Astrocyte (in vitro differentiated cells and primary cell): ENCODE data around the gene TNIK. TPM values are rescaled to one million over a fixed set of nuclear protein-coding genes. Genes with fewer than 3 reads are reported as not detected.

Source experiments
- DNase-seq: peaks from one replicate; pipeline ENCODE4 v3.0.0-alpha.2; 2010; ENCODE audit warnings: low read depth
- FAIRE-seq: peaks from 2 replicates; lab custom pipeline; 2011; peaks lifted over from hg19 to GRCh38; lab: Jason Lieb, UNC
- H2AFZ ChIP-seq: 2 replicates; pipeline ENCODE4 v1.6.0; 2012; ENCODE audit warnings: low read depth, low read length, inconsistent platforms
- H3K27ac ChIP-seq: 2 replicates; pipeline ENCODE4 v1.5.1; 2011; ENCODE audit warnings: low read depth, low read length, inconsistent platforms
- H3K27me3 ChIP-seq: 2 replicates; pipeline ENCODE4 v1.6.0; 2011; ENCODE audit warnings: low read length, inconsistent platforms; ENCODE audit not compliant: insufficient read depth
- H3K36me3 ChIP-seq: 2 replicates; pipeline ENCODE4 v1.5.1; 2011; ENCODE audit warnings: low read length, inconsistent platforms; ENCODE audit not compliant: insufficient read depth
- H3K4me1 ChIP-seq: 2 replicates; pipeline ENCODE4 v1.5.1; 2011; ENCODE audit warnings: low read length, inconsistent platforms; ENCODE audit not compliant: insufficient read depth
- H3K4me2 ChIP-seq: 2 replicates; pipeline ENCODE4 v1.6.0; 2012; ENCODE audit warnings: low read length, inconsistent platforms
- H3K4me3 ChIP-seq: 2 replicates; pipeline ENCODE4 v1.5.1; 2011; ENCODE audit warnings: low read depth, mild to moderate bottlenecking, low read length, inconsistent platforms; ENCODE audit not compliant: insufficient read depth
- H3K79me2 ChIP-seq: 2 replicates; pipeline ENCODE4 v1.6.0; 2012; ENCODE audit warnings: mild to moderate bottlenecking, low read length, inconsistent platforms; ENCODE audit not compliant: insufficient read depth
- H3K9ac ChIP-seq: 2 replicates; pipeline ENCODE4 v1.6.0; 2012; ENCODE audit warnings: mild to moderate bottlenecking, low read length, inconsistent platforms
- H3K9me3 ChIP-seq: 2 replicates; pipeline ENCODE4 v1.5.1; 2012; ENCODE audit warnings: low read depth, mild to moderate bottlenecking, low read length, inconsistent platforms; ENCODE audit not compliant: insufficient read depth
- H4K20me1 ChIP-seq: 2 replicates; pipeline ENCODE4 v1.6.0; 2012; ENCODE audit warnings: low read length, inconsistent platforms; ENCODE audit not compliant: insufficient read depth
- H3K27ac Mint-ChIP-seq: one replicate; pipeline ENCODE4 v1.8.0; 2021; ENCODE audit warnings: mild to moderate bottlenecking, mixed read lengths; ENCODE audit not compliant: unreplicated experiment
- H3K27me3 Mint-ChIP-seq: one replicate; pipeline ENCODE4 v1.8.0; 2021; ENCODE audit warnings: low read depth, mixed read lengths; ENCODE audit not compliant: unreplicated experiment
- H3K36me3 Mint-ChIP-seq: one replicate; pipeline ENCODE4 v1.8.0; 2021; ENCODE audit warnings: low read depth, mixed read lengths; ENCODE audit not compliant: unreplicated experiment
- H3K4me1 Mint-ChIP-seq: one replicate; pipeline ENCODE4 v1.8.0; 2021; ENCODE audit warnings: low read depth, mixed read lengths; ENCODE audit not compliant: unreplicated experiment
- H3K4me3 Mint-ChIP-seq: one replicate; pipeline ENCODE4 v1.8.0; 2021; ENCODE audit warnings: mild to moderate bottlenecking, moderate library complexity, mixed read lengths; ENCODE audit not compliant: unreplicated experiment
- H3K9me3 Mint-ChIP-seq: one replicate; pipeline ENCODE4 v1.8.0; 2021; ENCODE audit warnings: mild to moderate bottlenecking, mixed read lengths; ENCODE audit not compliant: unreplicated experiment
- CTCF ChIP-seq: IDR thresholded peaks from 2 replicates; pipeline ENCODE4 v1.5.1; 2011; ENCODE audit warnings: low read depth, mild to moderate bottlenecking, inconsistent platforms, low read length, moderate library complexity; ENCODE audit not compliant: insufficient read depth
- EZH2 ChIP-seq: IDR thresholded peaks from 2 replicates; pipeline ENCODE4 v1.6.1; 2012; ENCODE audit warnings: mild to moderate bottlenecking, low read length, inconsistent platforms; ENCODE audit not compliant: insufficient read depth
- total RNA-seq: library from RNA; stranded (reverse); gene quantifications from 2 replicates; pipeline ENCODE4 v1.2.1, GENCODE V29; 2021

TNIK gene
- total RNA-seq, 1 donor from 2014 or later = 70.0 TPM

- FAIRE-seq = no peak
- Histone ChIP-seq H3K4me2 (peak overlapping the region; percentile 16), H4K20me1 (no peaks in the 10 kb centered on the region), H3K27ac (no peak overlapping the region), H3K36me3 (peaks cover 1% of the 10 kb centered on the region), H3K4me3 (no peak overlapping the region), H2AFZ (no peak overlapping the region), H3K27me3 (no peaks in the 10 kb centered on the region), H3K79me2 (no peaks in the 10 kb centered on the region), H3K9ac (no peak overlapping the region), H3K9me3 (peaks cover 7% of the 10 kb centered on the region), H3K4me1 (no peaks in the 10 kb centered on the region)
- H3K9me3 Mint-ChIP-seq = peaks cover 5% of the 10 kb centered on the region
- peaks cover 10% of the 10 kb centered on the region for H3K4me1 Mint-ChIP-seq
- DNase-seq = peak; percentile 49
- peaks cover 41% of the 10 kb centered on the region for H3K36me3 Mint-ChIP-seq
- TF ChIP-seq CTCF (no peak), EZH2 (no peak)
- H3K27me3 Mint-ChIP-seq = no peaks in the 10 kb centered on the region
- no peak overlapping the region for H3K4me3 Mint-ChIP-seq
- no peak overlapping the region for H3K27ac Mint-ChIP-seq
Observed at GRCh38 chr3:171165983-171166382, 294.2 kb downstream of the TNIK start.

GRCh38 chr3:171165499-171165921 is 294.7 kb downstream of the TNIK start:
- no peak for FAIRE-seq
- no peak for TF ChIP-seq CTCF
- TF ChIP-seq EZH2 = no peak
- Mint-ChIP-seq H3K4me3 (no peak overlapping the region), H3K27me3 (no peaks in the 10 kb centered on the region), H3K36me3 (peaks cover 40% of the 10 kb centered on the region), H3K4me1 (peaks cover 10% of the 10 kb centered on the region), H3K9me3 (peaks cover 5% of the 10 kb centered on the region), H3K27ac (no peak overlapping the region)
- Histone ChIP-seq H3K4me1 (no peaks in the 10 kb centered on the region), H3K9ac (no peak overlapping the region), H3K9me3 (peaks cover 7% of the 10 kb centered on the region), H4K20me1 (no peaks in the 10 kb centered on the region), H3K27me3 (no peaks in the 10 kb centered on the region), H3K27ac (no peak overlapping the region), H3K4me2 (peak overlapping the region; percentile 16), H3K36me3 (peaks cover 2% of the 10 kb centered on the region), H3K79me2 (no peaks in the 10 kb centered on the region), H2AFZ (no peak overlapping the region), H3K4me3 (no peak overlapping the region)
- DNase-seq = no peak

- Histone ChIP-seq H3K36me3 (peaks cover 4% of the 10 kb centered on the region), H2AFZ (no peak overlapping the region), H4K20me1 (no peaks in the 10 kb centered on the region), H3K9me3 (peaks cover 7% of the 10 kb centered on the region), H3K27me3 (no peaks in the 10 kb centered on the region), H3K4me1 (no peaks in the 10 kb centered on the region), H3K9ac (no peak overlapping the region), H3K27ac (no peak overlapping the region), H3K4me2 (no peak overlapping the region), H3K4me3 (no peak overlapping the region), H3K79me2 (no peaks in the 10 kb centered on the region)
- TF ChIP-seq CTCF = no peak
- TF ChIP-seq EZH2 = no peak
- H3K9me3 Mint-ChIP-seq = peaks cover 5% of the 10 kb centered on the region
- H3K27me3 Mint-ChIP-seq = no peaks in the 10 kb centered on the region
- peaks cover 49% of the 10 kb centered on the region for H3K36me3 Mint-ChIP-seq
- peaks cover 10% of the 10 kb centered on the region for H3K4me1 Mint-ChIP-seq
- no peak overlapping the region for H3K27ac Mint-ChIP-seq
- FAIRE-seq = no peak
- no peak overlapping the region for H3K4me3 Mint-ChIP-seq
- no peak for DNase-seq
Observed at GRCh38 chr3:171164067-171164465, 296.1 kb downstream of the TNIK start.
